CD4-positive, alpha-beta T cell (primary cell): ENCODE measurements around the gene ZBTB7C. TPM values are rescaled to one million over a fixed set of nuclear protein-coding genes. Genes with fewer than 3 reads are reported as not detected.

Source experiments
- ATAC-seq: fragments of 200-7000 bp; cut with Tn5 transposase; one replicate; pipeline ENCODE4 v1.10.0; 2022; ENCODE audit warnings: mild to moderate bottlenecking; ENCODE audit not compliant: poor library complexity
- CTCF ChIA-PET: fragments of 350-600 bp; sonication (Branson Sonifier 250); formaldehyde crosslinking; loops from one replicate; lab custom pipeline; 2021; ENCODE audit warnings: antibody characterized with exemption, inconsistent platforms; lab: Charles Lee
- POLR2A ChIA-PET: fragments of 350-600 bp; sonication (Branson Sonifier 250); formaldehyde crosslinking; loops from one replicate; lab custom pipeline; 2021; ENCODE audit warnings: antibody characterized with exemption, inconsistent platforms; lab: Charles Lee
- DNase-seq, 14 experiments: peaks; one replicate each; pipeline ENCODE4 v3.0.0-alpha.2; 2013 to 2020; ENCODE audit warnings: mixed read lengths in 2 of 14
- H3K27ac ChIP-seq, 2 donors: one replicate each; pipeline versions ENCODE4 v1.5.1 to v1.7.0; 2013; ENCODE audit warnings: low read length in 2 of 2, low read depth in 1 of 2, mild to moderate bottlenecking in 1 of 2
- H3K27me3 ChIP-seq, 2 experiments: 1 replicate in 1 of 2; 2 replicates in 1 of 2; pipeline versions ENCODE4 v1.6.1 to v1.7.0; 2013; ENCODE audit warnings: low read length in 2 of 2, control low read depth in 1 of 2, mild to moderate bottlenecking in 1 of 2, moderate library complexity in 1 of 2; ENCODE audit not compliant: insufficient read depth in 2 of 2, control insufficient read depth in 1 of 2
- H3K36me3 ChIP-seq: one replicate; pipeline ENCODE4 v1.6.1; 2013; ENCODE audit warnings: low read length, control low read depth; ENCODE audit not compliant: insufficient read depth
- H3K4me1 ChIP-seq: one replicate; pipeline ENCODE4 v1.6.1; 2013; ENCODE audit warnings: low read length, control low read depth; ENCODE audit not compliant: insufficient read depth
- H3K4me3 ChIP-seq: one replicate; pipeline ENCODE4 v1.5.1; 2013; ENCODE audit warnings: mild to moderate bottlenecking, low read length, moderate library complexity
- H3K9me3 ChIP-seq, 2 experiments: 1 replicate in 1 of 2; 2 replicates in 1 of 2; pipeline versions ENCODE4 v1.6.1 to v1.7.0; 2013; ENCODE audit warnings: low read length in 2 of 2, mild to moderate bottlenecking in 2 of 2, control low read depth in 1 of 2, moderate library complexity in 1 of 2; ENCODE audit not compliant: control insufficient read depth in 1 of 2, insufficient read depth in 1 of 2
- H3K27ac Mint-ChIP-seq: one replicate; pipeline ENCODE4 v1.8.0; 2020; ENCODE audit warnings: mixed read lengths
- H3K27me3 Mint-ChIP-seq: one replicate; pipeline ENCODE4 v1.8.0; 2021; ENCODE audit warnings: mixed read lengths
- H3K36me3 Mint-ChIP-seq: one replicate; pipeline ENCODE4 v1.8.0; 2021; ENCODE audit warnings: low read depth, mixed read lengths
- H3K4me1 Mint-ChIP-seq: one replicate; pipeline ENCODE4 v1.8.0; 2021; ENCODE audit warnings: low read depth, mixed read lengths
- H3K4me3 Mint-ChIP-seq: one replicate; pipeline ENCODE4 v1.8.0; 2020; ENCODE audit warnings: mild to moderate bottlenecking, mixed read lengths
- H3K9me3 Mint-ChIP-seq: one replicate; pipeline ENCODE4 v1.8.0; 2020; ENCODE audit warnings: mixed read lengths
- intact Hi-C, 2 experiments: fragments of 100-400 bp; cut with DNase I in 1 of 2; cut with micrococcal nuclease in 1 of 2; formaldehyde crosslinking; loops; one replicate each; pipeline versions ENCODE4 v1.15.1 to v1.9.0; 2023 to 2025; cut with DNase I, micrococcal nuclease
- total RNA-seq, 174 experiments: library from RNA in 2 of 174; stranded (reverse) in 2 of 174; gene quantifications; one replicate each; pipeline ENCODE4 v1.2.3 and lab custom pipeline; 2021 to 2026
- TF ChIP-seq, protein P1 (sequence below): fragments of 200-600 bp; IDR thresholded peaks from one replicate; pipeline ENCODE4 v1.8.0; 2022; ENCODE audit warnings: antibody characterized with exemption, mild to moderate bottlenecking

Gene ZBTB7C
- total RNA-seq, 2 experiments from 2014 or later: not detected

DNA sequence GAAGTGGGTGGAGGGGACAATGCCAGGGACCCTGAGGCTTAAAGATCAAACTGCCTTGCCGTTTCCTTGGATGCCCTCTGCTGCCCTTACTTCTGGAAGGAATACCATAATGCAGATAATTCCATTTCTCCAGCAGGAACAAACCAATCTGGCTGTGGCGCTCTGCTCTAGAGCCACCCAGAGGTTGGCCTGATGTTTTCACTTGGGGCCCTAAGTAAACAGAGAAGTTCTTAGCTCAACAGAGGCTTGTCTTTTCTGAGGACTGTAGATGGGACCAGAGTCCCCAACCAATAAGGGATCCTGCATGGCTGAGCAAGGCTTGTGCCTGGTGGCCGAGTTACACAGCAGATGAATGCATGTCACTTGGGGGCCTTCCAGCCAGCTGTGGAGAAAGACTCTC, 230.2 kb downstream of the ZBTB7C start:
- H3K27ac ChIP-seq: no peak overlapping the region
- H3K27ac Mint-ChIP-seq: no peak overlapping the region
- H3K4me1 ChIP-seq: no peaks in the 10 kb centered on the region
- H3K4me3 ChIP-seq: no peak overlapping the region
- H3K4me3 Mint-ChIP-seq: no peak overlapping the region
- ATAC-seq: no peak
- intact Hi-C loops: no loop called here
- H3K9me3 Mint-ChIP-seq: no peaks in the 10 kb centered on the region
- peaks cover 0 to 9% of the 10 kb centered on the region in 2 experiments for H3K9me3 ChIP-seq
- H3K36me3 Mint-ChIP-seq: no peaks in the 10 kb centered on the region
- peaks cover 0 to under 1% of the 10 kb centered on the region in 2 experiments for H3K27me3 ChIP-seq
- no peaks in the 10 kb centered on the region for H3K4me1 Mint-ChIP-seq
- H3K27me3 Mint-ChIP-seq: peaks cover 17% of the 10 kb centered on the region
- no peaks in the 10 kb centered on the region for H3K36me3 ChIP-seq
- POLR2A ChIA-PET: no interaction called here
- CTCF ChIA-PET: no interaction called here
- TF ChIP-seq, protein P1, sequence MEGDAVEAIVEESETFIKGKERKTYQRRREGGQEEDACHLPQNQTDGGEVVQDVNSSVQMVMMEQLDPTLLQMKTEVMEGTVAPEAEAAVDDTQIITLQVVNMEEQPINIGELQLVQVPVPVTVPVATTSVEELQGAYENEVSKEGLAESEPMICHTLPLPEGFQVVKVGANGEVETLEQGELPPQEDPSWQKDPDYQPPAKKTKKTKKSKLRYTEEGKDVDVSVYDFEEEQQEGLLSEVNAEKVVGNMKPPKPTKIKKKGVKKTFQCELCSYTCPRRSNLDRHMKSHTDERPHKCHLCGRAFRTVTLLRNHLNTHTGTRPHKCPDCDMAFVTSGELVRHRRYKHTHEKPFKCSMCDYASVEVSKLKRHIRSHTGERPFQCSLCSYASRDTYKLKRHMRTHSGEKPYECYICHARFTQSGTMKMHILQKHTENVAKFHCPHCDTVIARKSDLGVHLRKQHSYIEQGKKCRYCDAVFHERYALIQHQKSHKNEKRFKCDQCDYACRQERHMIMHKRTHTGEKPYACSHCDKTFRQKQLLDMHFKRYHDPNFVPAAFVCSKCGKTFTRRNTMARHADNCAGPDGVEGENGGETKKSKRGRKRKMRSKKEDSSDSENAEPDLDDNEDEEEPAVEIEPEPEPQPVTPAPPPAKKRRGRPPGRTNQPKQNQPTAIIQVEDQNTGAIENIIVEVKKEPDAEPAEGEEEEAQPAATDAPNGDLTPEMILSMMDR: no peak
- DNase-seq: no peak

GRCh38 chr18:48176909-48177308, 232.3 kb downstream of the ZBTB7C start:
- DNase-seq (no peak), ATAC-seq (no peak)
- Mint-ChIP-seq H3K4me1 (no peaks in the 10 kb centered on the region), H3K27me3 (peaks cover 14% of the 10 kb centered on the region), H3K36me3 (no peaks in the 10 kb centered on the region), H3K4me3 (no peak overlapping the region), H3K9me3 (no peaks in the 10 kb centered on the region), H3K27ac (no peak overlapping the region)
- Histone ChIP-seq H3K27me3 (peaks cover 0 to 2% of the 10 kb centered on the region in 2 experiments), H3K4me3 (no peak overlapping the region), H3K27ac (no peak overlapping the region), H3K9me3 (peaks cover 0 to 9% of the 10 kb centered on the region in 2 experiments), H3K4me1 (no peaks in the 10 kb centered on the region), H3K36me3 (no peaks in the 10 kb centered on the region)
- intact Hi-C loops: no loop called here
- ChIA-PET CTCF (no interaction called here), POLR2A (no interaction called here)
- TF ChIP-seq, protein P1: no peak

DNA sequence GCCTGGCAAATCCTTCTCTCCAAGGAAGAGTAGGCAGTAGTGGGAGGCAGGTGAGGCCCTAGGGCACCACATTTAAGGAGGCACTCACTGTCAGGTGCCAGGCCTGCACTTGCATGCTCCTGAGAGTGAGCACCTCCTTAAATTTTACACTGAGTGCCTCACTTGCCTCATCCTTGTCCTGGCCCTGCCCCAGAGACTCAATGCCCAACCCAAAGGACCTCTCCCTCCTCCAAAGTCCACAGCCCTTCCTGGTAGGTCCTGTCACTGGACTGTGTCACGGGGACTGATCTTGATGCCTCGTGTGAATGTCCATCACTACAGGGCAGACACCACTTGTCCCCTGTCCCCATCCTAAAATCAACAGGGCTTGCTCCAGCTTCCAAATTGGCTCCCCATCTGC, 235.6 kb downstream of the ZBTB7C start:
- peaks cover 4% of the 10 kb centered on the region for H3K27me3 Mint-ChIP-seq
- no peak for ATAC-seq
- H3K9me3 ChIP-seq: peaks cover 0 to 9% of the 10 kb centered on the region in 2 experiments
- no peak overlapping the region for H3K4me3 ChIP-seq
- TF ChIP-seq, protein P1: no peak
- H3K27me3 ChIP-seq: peaks cover 0 to 2% of the 10 kb centered on the region in 2 experiments
- ChIA-PET CTCF (no interaction called here), POLR2A (no interaction called here)
- H3K36me3 Mint-ChIP-seq: no peaks in the 10 kb centered on the region
- no peak overlapping the region for H3K4me3 Mint-ChIP-seq
- no peak for DNase-seq
- H3K9me3 Mint-ChIP-seq: no peaks in the 10 kb centered on the region
- intact Hi-C loops: no loop called here
- no peaks in the 10 kb centered on the region for H3K4me1 Mint-ChIP-seq
- H3K4me1 ChIP-seq: no peaks in the 10 kb centered on the region
- H3K27ac ChIP-seq: no peak overlapping the region
- H3K36me3 ChIP-seq: no peaks in the 10 kb centered on the region
- no peak overlapping the region for H3K27ac Mint-ChIP-seq
